HepG2 (cell line): ENCODE results near the gene RPL18.

ENCODE experiments used
- ATF2 ChIP-seq: sonication (generic); formaldehyde crosslinking; IDR thresholded peaks from 2 replicates; pipeline ENCODE4 v1.4.0; 2020; ENCODE audit warnings: missing genetic modification reagents
- CBFB ChIP-seq: sonication (generic); formaldehyde crosslinking; IDR thresholded peaks from 2 replicates; pipeline ENCODE4 v1.4.0; 2020; ENCODE audit warnings: missing genetic modification reagents
- CTCF ChIP-seq: sonication (generic); formaldehyde crosslinking; IDR thresholded peaks from 2 replicates; pipeline ENCODE4 v1.5.0; 2020; ENCODE audit warnings: mild to moderate bottlenecking, missing genetic modification reagents, moderate library complexity
- PHF20 ChIP-seq: sonication (generic); formaldehyde crosslinking; IDR thresholded peaks from 2 replicates; pipeline ENCODE4 v1.5.0; 2020; ENCODE audit warnings: mild to moderate bottlenecking, missing genetic modification reagents
- POLR2A ChIP-seq, 2 experiments: IDR thresholded peaks; 2 replicates each; pipeline ENCODE4 v1.6.1; 2011; ENCODE audit warnings: low read depth in 2 of 2, low read length in 2 of 2, mild to moderate bottlenecking in 1 of 2, moderate library complexity in 1 of 2; ENCODE audit not compliant: insufficient read depth in 1 of 2
- POLR2AphosphoS5 ChIP-seq: IDR thresholded peaks from 2 replicates; pipeline ENCODE4 v1.6.1; 2012; ENCODE audit warnings: low read depth, low read length
- YY1 ChIP-seq: IDR thresholded peaks from 2 replicates; pipeline ENCODE4 v1.6.1; 2011; ENCODE audit warnings: low read length, low read depth, moderate library complexity, mild to moderate bottlenecking; ENCODE audit not compliant: insufficient read depth, insufficient replicate concordance
- ZNF274 ChIP-seq: sonication (generic); formaldehyde crosslinking; IDR thresholded peaks from 2 replicates; pipeline ENCODE4 v1.5.1; 2020; ENCODE audit warnings: mild to moderate bottlenecking, missing genetic modification reagents
- ZNF558 ChIP-seq: sonication (generic); formaldehyde crosslinking; IDR thresholded peaks from 2 replicates; pipeline ENCODE4 v1.9.0; 2022; ENCODE audit warnings: mild to moderate bottlenecking, missing genetic modification reagents, borderline replicate concordance

- TF ChIP-seq YY1 (no peak), CTCF (CRISPR knock-in tag) (no peak), PHF20 (CRISPR knock-in tag) (no peak), ZNF274 (no peak), ZNF558 (CRISPR knock-in tag) (no peak), POLR2A (IDR thresholded peaks at IDR 0.05; ENCODE audit: insufficient read depth in 1 of 2, low read depth in 2 of 2, low read length in 2 of 2) (no peak), ATF2 (CRISPR knock-in tag) (no peak), POLR2AphosphoS5 (no peak), CBFB (CRISPR knock-in tag) (no peak)
These were observed 6.9 kb upstream of the RPL18 start for GRCh38 chr19:48625891-48626327.
